GM12874 (cell line): Measurements from ENCODE around the gene GLIS2.

Source experiments
- TF ChIP-seq, protein P1 (sequence below): IDR thresholded peaks from 2 replicates; pipeline ENCODE4 v1.5.1; 2011; ENCODE audit warnings: low read depth, mild to moderate bottlenecking, control low read depth, low read length, moderate library complexity; ENCODE audit not compliant: insufficient read depth

Gene GLIS2

DNA sequence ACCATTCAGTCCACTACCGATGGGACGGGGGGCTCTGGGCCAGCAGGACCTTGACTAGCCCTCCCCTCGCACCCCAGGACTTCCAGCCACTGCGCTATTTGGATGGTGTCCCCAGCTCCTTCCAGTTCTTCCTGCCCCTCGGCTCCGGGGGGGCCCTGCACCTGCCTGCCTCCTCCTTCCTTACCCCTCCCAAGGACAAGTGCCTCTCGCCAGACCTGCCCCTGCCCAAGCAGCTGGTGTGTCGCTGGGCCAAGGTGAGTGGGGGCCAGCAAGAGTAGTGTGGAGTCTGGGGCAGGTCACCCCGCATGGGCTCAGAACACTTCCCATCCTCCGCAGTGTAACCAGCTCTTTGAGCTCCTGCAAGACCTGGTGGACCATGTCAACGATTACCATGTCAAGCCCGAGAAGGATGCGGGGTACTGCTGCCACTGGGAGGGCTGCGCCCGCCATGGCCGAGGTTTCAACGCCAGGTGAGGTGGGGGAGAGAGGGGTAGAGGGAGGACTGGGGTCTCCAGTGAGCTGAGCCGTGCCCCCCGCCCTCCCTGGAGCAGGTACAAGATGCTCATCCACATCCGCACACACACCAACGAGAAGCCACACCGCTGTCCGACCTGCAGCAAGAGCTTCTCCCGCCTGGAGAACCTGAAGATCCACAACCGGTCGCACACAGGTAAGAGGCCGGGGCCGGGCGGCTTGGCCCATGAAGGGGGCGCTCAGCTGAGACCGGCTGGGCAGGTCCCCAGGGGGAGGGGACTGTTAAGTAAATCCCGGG is 19.0 kb downstream of the GLIS2 start:
- TF ChIP-seq, protein P1, sequence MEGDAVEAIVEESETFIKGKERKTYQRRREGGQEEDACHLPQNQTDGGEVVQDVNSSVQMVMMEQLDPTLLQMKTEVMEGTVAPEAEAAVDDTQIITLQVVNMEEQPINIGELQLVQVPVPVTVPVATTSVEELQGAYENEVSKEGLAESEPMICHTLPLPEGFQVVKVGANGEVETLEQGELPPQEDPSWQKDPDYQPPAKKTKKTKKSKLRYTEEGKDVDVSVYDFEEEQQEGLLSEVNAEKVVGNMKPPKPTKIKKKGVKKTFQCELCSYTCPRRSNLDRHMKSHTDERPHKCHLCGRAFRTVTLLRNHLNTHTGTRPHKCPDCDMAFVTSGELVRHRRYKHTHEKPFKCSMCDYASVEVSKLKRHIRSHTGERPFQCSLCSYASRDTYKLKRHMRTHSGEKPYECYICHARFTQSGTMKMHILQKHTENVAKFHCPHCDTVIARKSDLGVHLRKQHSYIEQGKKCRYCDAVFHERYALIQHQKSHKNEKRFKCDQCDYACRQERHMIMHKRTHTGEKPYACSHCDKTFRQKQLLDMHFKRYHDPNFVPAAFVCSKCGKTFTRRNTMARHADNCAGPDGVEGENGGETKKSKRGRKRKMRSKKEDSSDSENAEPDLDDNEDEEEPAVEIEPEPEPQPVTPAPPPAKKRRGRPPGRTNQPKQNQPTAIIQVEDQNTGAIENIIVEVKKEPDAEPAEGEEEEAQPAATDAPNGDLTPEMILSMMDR: no peak

DNA sequence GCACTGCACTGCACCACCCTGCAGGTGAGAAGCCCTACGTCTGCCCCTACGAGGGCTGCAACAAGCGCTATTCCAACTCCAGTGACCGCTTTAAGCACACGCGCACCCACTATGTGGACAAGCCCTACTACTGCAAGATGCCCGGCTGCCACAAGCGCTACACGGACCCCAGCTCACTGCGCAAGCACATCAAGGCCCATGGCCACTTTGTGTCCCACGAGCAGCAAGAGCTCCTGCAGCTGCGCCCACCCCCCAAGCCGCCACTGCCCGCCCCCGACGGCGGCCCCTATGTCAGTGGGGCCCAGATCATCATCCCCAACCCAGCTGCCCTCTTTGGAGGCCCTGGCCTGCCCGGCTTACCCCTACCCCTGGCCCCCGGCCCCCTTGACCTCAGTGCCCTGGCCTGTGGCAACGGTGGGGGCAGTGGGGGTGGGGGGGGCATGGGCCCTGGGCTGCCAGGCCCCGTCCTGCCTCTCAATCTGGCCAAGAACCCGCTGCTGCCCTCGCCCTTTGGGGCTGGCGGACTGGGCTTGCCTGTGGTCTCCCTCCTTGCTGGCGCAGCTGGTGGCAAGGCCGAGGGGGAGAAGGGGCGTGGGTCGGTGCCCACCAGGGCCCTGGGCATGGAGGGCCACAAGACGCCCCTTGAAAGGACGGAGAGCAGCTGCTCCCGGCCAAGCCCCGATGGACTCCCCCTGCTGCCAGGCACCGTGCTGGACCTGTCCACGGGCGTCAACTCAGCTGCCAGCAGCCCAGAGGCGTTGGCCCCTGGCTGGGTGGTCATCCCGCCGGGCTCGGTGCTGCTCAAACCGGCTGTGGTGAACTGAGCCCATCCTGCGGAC is 21.1 kb downstream of the GLIS2 start:
- TF ChIP-seq, protein P1: no peak

DNA sequence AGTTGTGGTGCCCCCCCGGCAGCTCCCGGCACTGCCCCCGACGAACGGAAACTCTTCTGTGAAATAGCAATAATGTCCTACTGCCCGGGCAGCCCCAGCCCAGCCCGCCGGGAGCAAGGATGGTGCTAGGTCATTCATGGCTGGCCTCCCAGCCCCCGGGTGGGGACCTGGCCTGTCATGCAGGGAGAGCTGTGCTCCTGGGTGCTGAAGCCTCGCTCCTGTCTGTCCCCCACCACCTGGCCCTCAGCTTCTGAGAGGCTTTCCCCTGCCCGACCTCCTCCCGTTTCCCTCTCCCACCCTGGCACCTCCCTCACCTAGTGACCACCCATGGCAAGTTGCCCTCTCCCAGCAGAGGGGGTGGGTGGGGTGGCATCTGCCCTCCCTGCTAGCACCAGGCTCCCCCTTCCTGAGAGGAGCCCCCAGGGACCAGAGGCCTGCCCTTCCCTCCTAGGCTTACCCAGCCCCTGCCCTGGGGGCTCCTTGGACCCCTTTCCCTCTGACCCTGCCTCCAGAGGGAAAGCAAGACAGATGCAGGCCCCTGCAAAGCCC is 21.7 kb downstream of the GLIS2 start:
- TF ChIP-seq, protein P1: no peak

DNA sequence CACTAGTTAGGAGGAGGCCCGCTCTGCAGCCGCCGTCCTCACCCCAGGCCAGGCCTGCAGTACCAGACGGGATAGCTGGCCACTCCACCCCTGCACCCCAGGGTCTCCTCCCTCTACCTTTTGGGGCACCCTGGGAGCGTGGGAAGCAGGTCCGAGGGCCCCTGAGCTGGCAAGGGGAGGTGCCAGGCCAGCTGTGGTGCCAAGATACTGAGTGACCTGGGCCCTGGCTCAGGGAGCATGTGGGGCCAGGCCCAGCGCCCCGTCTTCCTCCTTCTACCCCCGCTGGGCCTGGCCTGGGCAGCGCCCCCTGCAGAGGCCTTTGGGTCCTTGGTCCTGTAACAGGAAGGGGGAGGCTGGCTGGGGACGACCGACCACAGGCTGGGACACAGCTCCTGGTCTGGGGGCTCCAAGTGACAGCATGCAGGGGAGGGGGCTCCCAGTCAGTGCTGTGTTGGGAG is 22.3 kb downstream of the GLIS2 start:
- TF ChIP-seq, protein P1: no peak

DNA sequence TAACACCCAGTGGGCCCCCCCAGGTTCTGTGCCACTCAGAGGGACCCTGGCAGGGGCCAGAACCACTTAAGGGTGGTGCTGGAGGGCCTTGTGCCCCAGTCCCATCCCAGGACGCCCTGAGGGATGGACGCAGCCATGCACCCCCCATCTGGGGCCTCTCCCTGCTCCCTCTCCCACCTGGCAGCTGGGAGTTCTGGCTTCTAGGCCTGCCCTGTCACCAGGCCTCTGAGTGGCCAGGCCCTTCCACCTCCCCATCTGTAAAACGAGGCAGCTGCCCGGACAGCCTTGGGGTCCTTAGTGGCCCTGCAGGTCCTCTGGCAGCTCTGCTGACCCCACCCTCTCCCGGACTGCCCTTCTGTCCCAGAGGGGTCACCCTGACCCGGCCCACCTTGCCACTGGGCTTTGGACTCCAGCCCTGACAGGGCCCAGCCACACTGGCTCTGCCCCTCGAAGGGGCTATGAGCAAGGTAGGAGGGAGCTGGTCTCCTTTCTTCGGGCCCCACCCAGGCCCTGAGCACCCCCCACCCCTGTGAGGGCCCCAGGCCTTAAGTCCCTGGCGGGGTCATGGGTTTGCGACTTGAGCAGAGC is 22.9 kb downstream of the GLIS2 start:
- TF ChIP-seq, protein P1: no peak

DNA sequence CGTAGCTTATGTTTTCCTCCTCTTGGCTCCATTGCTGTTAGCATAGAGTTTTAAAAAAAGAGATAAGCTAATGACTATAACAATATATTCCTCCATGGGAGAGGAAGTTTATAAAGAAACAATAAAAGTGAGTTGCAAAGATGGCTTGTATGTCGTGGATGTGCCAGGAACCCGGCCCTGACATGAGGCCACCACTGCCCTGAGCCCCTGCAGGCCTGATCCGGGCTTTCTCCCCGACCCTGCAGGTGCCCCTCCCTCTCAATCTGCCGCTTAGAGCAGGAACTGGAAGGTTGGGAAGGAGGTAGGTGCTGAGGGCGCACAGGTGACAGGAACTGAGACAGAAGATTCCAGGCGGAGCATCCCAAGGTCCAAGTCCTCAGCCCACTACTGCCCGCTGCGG is 23.6 kb downstream of the GLIS2 start:
- TF ChIP-seq, protein P1: no peak

DNA sequence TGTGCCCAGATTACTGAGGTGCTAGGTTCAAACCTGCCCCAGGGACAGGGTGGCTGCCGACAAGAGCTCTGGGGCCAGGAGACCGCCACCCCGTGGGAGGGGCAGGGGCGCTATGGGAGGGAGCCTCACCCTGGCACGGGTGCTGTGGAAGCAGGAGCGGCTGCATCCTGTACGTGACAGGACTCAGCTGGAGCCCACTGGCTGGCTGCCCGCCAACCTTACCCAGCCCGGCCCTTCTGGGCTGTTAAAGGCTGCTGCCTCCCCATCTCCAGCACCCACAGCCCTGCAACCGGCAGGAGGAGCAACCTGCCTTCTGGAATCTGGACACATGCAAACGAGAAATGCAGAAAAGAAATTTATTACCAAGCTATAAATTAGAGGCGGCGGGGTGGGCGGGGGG is 24.0 kb downstream of the GLIS2 start:
- TF ChIP-seq, protein P1: no peak
